Superior temporal gyrus (tissue), 1 donor: ENCODE results near the gene CAT.

Experiments
- DNase-seq: peaks from one replicate; pipeline ENCODE4 v3.0.0-alpha.2; 2016; ENCODE audit errors: extremely low spot score

CAT gene

DNA sequence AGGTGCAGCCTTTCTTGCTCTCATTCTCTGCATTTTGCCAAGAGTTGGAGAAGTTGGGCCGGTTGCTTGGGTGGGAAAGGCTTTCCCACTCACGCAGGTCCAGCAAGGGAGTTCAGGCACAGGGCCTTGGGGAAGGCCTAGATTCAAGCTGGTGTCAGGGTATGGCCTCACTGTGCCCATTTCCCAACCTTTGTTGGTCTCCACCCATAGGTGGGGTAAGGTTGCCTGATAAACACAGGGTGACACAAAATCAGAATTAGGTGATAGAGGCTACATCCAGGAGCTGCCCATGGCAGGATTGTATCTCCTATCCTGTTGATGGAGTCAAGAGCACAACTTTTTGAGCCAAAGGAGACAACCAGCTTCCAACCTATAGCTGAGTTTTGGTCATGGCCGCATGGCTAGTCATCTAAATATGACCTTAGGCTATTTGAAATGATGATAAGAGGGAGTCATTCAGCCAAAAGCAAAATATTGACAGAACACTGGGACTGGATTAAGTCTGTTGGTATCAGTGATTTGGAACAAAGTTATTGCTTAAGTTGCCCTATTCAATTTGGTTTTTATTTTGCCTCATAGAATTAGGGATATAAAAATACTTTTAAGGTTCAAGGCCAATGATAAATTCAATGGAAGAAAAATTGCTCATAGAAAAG is 20.9 kb downstream of the CAT start:
- DNase-seq: no peak

DNA sequence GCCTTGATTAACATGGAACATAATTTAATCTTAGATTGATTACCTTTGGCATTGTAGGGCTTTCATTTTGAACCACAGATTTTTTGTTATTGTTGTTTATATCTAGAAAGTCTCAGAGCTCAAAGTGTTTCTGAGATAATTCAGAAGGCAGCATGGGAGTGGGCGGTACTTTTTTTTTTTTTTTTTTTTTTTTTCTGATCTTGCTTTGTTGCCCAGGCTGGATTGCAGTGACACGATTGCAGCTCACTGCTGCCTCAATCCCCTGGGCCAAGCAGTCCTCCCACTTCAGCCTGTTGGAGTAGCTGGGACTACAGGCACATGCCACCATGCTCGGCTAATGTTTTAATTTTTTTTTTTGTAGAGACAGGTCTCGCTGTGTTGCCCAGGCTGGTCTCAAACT is 21.5 kb downstream of the CAT start:
- DNase-seq: no peak

DNA sequence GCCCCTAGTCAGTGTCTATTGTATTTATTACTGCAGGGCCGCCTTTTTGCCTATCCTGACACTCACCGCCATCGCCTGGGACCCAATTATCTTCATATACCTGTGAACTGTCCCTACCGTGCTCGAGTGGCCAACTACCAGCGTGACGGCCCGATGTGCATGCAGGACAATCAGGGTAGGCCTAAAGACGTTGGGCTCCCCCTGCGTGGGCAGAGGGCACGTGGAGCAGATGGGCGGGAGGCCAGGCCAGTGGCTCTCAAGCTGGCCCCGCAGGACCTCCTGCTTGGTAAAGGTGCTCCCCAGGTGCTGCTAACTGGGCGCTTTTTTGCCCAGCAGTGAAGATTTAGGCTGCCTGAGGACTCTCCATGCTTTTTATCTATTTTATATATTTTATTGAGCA is 22.5 kb downstream of the CAT start:
- no peak for DNase-seq

DNA sequence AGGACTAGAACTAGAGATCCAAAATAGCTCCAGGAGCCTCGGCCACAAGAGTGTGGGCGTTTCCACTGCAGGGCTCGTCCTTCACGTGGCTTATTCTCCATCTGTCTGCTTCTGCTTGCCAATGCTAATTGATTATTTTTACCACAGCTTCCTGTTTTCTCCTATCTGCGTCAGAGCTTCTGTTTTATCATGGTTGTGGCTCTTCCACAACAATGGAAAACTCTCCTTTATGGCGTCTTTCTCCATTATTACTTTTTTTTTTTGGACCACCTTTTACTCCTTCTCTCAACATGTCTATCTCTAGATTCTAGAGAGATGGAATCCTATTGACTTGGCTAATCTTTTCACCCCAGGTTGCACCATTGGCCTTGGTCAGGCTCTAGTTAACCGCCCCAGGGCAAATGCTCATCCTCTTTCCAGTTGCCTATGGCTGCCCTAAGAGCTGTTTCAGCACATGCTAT is 25.9 kb downstream of the CAT start:
- peak; percentile 35 for DNase-seq

DNA sequence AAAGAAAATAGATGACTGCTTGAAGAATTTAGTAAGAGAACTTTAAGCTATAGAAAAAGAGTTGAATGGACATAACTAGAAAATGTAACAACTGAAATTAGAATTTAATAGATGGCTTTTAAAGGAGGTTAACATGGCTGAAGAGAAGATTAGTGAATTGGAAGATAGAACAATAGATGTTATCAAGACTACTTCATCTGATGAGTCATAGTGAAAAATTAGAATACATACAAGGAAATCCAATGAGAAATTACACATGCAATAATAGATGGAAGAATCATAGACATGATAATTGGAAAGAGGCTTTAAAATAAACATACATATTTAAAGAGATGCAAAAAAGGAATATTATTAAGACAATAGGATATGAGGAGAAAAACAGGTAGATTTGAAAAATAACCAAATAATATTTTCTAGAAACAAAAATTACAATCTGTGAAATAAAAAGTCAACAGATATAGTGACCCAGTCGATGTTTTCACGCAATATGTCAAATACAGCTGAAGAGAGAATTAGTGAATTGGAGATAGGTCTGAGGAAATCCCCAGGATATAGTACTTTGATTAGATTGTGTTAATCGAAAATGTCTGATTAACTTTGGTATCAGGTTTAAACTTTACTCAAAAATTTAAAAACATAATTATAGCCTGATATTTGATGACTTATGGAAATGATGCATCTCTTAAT is 28.2 kb downstream of the CAT start:
- DNase-seq: no peak

DNA sequence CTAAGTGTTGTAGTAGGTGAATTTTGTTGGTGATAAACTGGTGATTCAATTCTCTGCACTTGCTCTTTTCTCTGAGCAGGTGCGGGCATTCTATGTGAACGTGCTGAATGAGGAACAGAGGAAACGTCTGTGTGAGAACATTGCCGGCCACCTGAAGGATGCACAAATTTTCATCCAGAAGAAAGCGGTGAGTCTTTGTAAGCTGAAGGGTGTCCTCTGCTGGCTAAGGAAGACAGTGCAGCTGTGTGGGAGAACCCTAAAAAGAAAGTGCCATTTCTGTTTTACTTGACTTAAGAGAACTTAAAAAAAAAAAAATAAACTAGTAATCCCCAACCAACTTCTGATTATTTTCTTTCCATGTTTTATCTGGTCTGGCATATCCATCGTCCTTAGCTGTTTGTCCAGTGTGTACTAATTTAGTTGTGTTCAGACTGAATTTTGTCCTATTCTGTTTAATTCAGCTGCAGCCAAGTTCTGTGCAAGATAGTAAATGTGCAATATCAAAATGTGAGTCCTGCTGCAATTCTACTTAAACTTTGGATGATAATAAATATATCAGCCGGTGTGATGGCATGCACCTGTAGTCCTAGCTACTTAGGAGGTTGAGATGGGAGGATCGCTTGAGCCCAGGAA is 29.6 kb downstream of the CAT start:
- no peak for DNase-seq

DNA sequence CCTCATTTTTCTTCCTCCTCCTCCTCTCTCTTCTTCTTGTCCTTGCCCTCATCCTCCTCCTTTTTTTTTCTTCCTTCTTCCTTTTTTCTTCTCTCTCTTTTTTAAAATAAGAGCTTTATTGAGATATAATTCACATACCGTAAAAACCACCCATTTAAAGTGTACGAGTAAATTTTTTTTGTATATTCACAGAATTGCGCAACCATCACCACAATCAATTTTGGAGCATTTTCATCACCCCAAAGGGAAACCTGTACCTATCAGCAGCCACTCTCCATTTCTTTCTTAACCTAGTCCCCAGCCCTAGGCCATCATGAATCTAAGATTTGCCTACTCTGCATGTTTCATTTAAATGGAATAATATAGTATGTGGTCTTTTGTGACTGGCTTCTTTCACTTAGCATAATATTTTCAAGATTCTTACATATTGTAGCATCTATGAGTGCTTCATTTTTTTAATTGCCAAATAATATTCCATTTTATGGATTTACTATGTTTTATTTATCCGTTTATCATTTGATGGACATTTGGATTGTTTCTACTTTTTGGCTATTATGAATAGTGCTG is 35.0 kb downstream of the CAT start:
- DNase-seq: no peak

DNA sequence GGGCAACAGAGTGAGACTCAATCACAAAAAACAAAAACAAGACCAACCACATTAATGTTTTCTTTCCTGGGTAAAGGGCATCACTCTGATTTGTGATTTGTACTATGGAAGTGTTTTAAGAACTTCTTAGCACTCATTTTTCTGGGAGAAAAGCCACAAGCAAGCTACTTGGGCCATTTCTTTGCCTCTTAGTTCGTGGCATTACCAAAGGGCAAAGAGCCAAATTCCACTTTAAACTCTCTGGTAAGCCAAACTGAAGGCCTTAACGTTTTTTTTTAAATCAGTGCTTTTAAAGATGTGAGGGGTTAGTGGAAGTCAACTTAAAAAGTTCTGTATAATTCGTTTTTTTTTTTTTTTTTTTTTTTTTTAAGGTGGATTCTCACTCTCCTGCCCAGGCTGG is 36.9 kb downstream of the CAT start:
- DNase-seq: no peak

DNA sequence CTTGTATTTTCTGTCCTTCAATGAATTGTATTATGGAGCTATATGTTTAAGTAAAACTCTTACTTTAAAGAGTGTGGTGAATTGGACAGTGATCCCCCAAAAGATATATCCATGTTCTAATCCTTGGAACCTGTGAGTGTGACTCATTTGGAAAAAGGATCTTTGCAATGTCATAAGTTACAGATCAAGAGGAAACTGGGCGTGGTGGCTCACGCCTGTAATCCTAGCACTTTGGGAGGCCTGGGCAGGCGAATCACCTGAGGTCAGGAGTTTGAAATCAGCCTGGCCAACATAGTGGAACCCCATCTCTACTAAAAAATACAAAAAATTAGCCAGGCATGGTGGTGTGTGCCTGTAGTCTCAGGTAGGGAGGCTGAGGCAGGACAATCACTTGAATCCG is 38.1 kb downstream of the CAT start:
- DNase-seq: no peak

DNA sequence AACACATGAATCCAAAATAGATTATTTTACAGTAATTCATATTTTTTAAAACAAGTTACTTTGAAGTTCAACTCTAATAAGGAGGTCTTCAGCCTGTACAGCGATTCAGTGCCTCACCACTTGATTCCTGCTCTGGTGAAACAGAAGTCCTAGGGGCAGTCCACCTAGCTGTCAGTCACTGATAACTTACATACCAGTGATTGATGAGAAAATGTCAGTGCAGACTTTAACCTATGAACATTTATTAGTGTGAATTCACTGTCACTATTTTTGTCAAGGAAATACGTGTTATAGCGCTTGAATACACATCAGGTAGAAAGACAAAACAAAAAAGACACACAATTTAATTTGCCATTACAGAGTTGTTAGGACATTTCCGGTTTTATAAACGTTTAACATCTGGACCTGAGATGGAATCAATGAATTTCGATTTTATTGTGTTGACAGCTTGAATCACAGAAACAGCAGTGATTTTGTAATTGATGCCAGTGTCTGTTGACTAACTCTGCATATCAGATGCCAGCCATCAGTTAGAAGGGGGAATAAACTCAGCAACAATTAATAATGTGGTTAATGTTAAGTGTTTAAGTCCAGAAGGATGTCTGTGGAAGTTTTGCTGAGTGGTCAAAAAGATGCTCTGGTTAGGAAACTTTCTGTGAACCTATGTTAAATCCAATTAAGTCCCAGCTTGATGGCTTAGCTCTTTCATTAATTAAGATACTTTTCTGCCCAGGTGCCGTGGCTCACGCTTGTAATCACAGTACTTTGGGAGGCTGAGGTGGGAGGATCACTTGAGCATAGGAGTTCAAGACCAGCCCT is 40.3 kb downstream of the CAT start:
- DNase-seq: no peak

DNA sequence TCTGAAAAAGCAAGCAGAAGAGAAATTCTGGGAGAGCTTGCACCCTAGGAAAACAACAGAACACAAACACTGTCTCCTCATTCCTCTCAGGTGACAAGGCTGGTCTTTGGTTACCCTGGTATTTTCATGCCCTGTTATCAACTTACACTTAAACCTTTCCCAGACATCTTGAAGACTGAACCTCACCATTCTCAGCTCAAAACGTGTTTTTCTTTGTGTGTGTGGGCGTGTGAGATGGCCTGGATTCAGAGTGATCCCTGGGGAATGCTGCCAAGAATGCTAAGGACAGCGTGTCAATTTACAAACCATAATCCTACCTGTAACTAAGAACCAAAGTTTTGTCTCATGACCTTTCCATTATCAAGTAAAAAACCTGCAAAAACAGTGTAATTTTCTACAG is 41.6 kb downstream of the CAT start:
- no peak for DNase-seq

DNA sequence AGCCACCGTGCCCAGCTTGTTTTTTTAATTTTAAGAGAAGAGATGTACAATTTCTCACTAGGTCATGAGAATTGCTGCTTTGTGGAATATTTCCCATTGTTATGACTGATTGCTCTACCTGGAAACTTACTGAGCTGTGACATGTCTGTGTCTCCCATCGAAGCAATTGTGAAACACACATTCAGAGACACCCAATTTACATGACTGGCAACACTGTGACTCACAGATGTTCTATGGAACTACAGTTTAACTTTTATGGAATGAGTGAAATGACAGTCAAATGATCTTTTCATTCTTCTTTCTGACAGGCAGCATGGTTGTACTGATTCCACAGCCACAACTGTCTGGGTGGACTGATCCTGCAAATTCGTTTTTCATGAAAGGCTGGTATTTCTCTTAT is 42.6 kb downstream of the CAT start:
- DNase-seq: no peak

DNA sequence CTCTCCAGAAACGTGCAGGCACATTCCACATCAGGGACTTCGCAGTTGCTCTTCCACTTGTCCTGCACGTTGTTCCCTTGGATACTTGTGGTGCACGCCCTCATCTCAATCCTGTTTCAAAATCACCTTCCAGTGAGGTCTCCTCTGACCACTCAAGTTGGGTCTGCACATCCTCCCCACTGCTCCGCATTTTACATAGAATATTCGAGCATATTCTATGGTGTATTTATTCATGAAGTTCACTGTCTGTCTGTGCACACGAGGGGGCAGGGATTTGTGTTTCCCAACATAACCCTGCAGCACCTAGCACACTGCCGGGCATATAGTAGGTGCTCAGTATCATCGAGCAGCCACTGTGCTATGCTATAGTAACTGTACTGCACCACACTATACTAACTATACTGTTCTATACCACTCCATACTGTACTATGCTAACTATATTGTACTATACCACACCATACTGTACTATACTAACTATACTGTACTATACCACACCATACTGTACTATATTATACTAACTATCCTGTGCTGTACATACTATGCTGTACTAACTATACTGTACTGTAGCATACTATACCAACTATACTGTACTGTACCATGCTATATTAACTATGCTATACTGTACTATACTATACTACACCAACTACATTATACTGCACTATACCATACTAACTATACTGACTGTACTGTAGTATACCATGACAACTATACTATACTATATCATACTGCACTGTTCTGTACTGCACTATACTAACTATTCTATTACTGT is 44.6 kb downstream of the CAT start:
- DNase-seq: no peak

DNA sequence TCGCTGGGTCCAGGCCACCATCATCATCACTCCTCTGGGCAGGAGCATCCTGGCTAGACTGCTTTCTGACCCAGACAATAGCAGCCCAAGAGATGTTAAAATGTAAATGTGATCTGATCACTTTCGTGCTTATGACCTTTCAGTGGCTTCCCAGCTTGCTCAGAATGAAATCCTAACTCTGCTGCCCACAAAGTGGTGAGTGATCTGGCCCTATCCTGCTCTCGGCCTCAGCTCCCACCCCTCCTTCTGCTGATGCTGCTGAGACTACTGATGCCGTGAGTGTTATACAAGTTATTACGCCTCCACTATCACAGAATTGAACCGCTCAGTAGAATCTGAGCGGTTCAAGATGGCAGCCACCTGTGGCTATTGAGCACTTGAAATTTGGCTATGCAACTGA is 48.7 kb downstream of the CAT start:
- no peak for DNase-seq

DNA sequence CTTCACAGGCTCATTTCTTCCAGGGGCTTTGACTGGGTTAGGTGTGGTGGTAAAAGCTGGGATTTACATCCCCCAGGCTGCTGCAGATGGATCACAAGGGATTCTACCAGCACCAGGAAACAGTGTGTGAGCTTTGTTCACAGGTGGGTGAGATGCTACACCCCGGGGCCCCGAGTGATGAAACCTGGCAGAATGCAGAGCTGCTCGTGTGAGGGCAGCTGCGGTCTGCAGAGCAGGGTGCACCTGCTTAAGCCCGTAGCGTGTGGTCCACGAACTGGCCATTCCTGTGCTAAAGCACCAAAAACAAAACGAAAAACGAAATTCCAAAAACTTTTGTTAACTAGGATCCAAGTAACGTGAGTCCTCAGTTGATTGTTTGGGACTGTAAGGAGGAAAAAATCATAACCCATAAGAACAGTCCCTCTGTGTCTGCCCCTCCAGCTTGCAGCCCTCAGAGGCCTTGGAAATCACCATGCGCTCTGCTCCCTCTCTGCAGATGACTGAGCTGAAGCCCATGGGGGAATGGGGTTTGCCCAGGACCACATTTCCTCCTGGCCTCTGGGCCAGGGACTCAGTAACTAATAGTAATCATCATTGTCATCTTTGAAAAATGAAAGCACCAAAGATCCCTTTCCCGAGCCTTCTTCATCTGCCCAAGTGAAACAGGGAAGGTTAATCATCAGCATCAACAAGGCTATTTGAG is 50.3 kb downstream of the CAT start:
- no peak for DNase-seq

DNA sequence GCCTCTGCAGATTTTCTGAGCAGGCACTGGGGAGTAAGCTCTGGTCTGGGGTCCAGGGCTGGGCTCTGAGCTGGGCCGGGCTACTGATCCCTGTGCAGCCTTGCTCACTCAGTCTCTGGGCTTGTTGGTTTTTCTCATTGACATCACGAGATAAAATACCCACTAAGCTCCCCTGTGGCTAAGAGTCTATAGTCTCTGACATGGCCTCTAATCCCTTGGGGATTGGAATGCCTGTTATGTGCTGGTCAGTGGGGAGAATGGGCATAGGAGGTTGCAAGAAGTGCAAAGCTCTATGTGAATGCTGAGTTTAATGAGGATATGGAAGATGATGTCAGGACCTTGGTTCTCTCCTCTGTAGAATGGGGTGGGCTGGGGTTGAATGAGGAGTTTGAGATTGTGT is 51.6 kb downstream of the CAT start:
- no peak for DNase-seq

DNA sequence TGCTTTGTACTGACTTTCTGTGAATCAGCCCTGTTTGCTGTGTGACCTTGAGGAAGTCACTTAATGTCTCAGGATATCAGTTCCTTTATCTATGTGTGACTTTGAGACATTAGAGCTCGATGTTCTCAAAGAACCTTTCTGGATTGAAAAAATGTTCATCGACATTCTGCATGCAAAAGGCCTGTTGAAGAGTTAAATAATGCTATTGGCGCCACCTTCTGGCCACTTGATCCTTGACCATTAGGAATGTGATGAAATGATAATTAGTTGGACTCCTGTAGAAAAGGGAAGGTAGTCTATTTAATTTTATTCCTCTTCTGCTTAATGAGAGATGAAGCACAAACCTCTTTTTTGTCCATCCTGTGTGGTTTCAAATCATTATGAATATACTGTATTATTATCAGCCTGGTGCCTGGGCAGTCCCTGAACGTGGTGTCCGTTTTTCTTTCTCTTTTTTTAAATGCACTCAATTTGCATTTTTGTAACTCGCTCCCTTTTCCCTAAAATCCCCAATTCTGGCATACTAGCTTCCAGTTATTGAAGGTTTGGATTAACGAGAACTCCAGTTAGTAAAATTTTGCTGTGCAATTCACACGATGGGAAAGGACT is 54.2 kb downstream of the CAT start:
- peak; percentile 92 for DNase-seq

DNA sequence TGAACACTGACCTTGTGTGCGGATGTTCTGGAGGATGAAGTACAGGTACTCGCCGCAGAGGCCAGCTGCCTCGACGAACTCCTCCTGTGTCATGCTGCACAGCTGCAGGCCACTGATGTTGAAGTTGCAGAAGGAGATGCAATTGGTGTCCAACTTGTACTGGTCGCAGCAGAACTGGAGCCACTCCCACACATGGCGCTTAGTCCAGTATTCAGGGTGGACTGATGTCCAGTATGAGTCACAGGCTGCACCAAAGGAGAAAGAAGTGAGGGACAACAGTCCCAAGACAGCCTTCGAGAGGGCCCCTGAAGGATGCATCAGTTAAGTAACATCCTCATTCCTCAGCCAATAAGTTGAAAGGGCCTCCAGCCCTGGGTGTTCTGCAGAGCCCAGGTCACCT is 54.7 kb downstream of the CAT start:
- DNase-seq: no peak

DNA sequence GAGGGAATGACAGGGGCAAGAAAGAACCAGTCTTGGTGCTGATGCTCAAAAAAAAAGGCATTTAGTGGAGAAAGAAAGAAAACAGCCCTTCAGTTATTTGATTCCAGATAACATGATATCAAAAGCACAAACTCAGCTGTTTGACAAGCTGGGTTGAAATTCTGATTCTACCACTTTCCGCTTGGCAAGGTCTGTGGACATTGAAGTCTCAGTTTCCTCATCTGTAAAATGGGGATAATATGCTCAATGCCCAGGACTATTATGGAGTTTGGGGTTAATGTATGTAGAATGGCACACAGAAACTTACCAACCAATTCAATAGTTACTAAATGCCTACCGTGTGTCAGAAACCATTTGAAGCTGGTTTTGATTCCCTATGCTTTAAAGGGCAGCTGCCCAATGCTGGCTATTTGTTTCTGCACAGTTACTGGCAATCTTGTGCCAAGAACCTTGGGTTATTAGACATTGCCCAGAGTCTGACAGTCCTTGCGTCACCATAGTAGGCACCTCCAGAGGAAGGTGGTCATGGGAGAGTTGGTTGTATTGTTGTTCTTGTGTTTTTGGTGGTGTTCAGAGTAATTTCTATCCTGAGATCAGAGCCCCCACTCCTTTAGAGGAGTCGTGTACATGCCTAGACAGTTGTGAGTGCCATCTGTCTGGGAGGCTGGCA is 55.3 kb downstream of the CAT start:
- no peak for DNase-seq

DNA sequence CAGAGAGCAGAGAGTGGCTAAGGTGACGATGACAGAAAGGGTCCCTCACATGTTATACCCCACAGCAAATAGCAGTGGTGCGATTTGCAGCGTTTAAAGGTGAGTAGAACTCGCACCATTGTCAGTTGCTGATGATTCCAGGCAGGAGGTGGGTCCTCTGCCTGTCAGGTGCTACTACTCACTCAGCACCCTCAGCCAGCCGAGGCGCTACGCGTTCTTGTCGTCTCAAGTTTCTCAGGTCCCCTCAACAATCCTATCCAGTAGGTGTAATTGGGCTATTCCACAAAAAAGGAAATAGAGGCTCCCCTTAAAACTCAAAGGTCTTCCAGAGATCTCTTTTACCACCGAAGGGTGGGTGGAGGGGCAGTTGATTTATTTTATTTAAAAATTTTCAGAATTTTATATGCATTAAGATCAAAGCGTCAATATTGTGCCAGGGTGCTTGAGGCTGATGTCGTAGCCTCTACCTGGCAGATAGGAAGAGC is 56.5 kb downstream of the CAT start:
- no peak for DNase-seq
